Measurements from ENCODE around the gene GPR156. TPM values are rescaled to one million over a fixed set of nuclear protein-coding genes. Genes with fewer than 3 reads are reported as not detected.

GPR156 gene
- polyA plus RNA-seq, 2 of the 4 experiments (the other 2 are of a cell fraction), result 0.43 to 0.68 TPM

GRCh38 chr3:120196812-120197211 lies 88.2 kb downstream of the GPR156 start (continued):
- TF ChIP-seq MYC (IDR thresholded peaks at IDR 0.05; ENCODE audit: borderline replicate concordance, low read length), result no peak
- no peak for TF ChIP-seq TP53 (CRISPR knock-in tag; IDR thresholded peaks at IDR 0.05)

GRCh38 chr3:120196333-120196732 lies 88.7 kb downstream of the GPR156 start:
- POLR2A ChIA-PET, result interaction anchor here (1.1 to 2.8 kb wide), 3 partner anchors 101 to 102 kb away, joined by 3 to 13 read pairs (median 3); partner anchors contain the start of gene GSK3B
- H3K4me1 ChIP-seq, result 0 out of 3 replicates have a peak, but pooled peaks cover 2% of the 10 kb centered on the region
- no peak for ATAC-seq
- H3K27ac ChIP-seq, result no peak overlapping the region
- CTCF ChIA-PET, result interaction anchor here (1.4 kb wide), 1 partner anchor 13 kb away, joined by 3 read pairs; no protein-coding TSS in a partner anchor
- 85% methylated on average over 4 of the region's 4 CpGs for WGBS (ENCODE audit: missing lambda C conversion rate)
- TF ChIP-seq CEBPB (IDR thresholded peaks at IDR 0.05) (no peak), NPAS2 (CRISPR knock-in tag; IDR thresholded peaks at IDR 0.05; ENCODE audit: borderline replicate concordance) (no peak), TP53 (CRISPR knock-in tag; IDR thresholded peaks at IDR 0.05) (no peak), EHF (CRISPR knock-in tag; IDR thresholded peaks at IDR 0.05) (no peak), EHMT2 (IDR thresholded peaks at IDR 0.05; ENCODE audit: low read depth) (no peak), HES2 (IDR thresholded peaks at IDR 0.05) (no peak)
- H3K9me3 ChIP-seq, result no peaks in the 10 kb centered on the region
- no peak overlapping the region for H3K4me3 ChIP-seq
- no peak for DNase-seq (ENCODE audit: low read depth in 1 of 2, low spot score in 1 of 2)
- no peak overlapping the region for H3K4me2 ChIP-seq
- FAIRE-seq, result no peak

- POLR2A ChIA-PET, result interaction anchor here (1.3 kb wide), 1 partner anchor 98 kb away, joined by 4 read pairs; no protein-coding TSS in a partner anchor
- ATAC-seq (no peak), FAIRE-seq (no peak), DNase-seq (ENCODE audit: low read depth in 1 of 2, low spot score in 1 of 2) (no peak)
- CTCF ChIA-PET, result interaction anchor here (0.6 kb wide), 1 partner anchor 1340 kb away, joined by 3 read pairs; no protein-coding TSS in a partner anchor
- Histone ChIP-seq H3K4me2 (no peak overlapping the region), H3K4me1 (0 out of 3 replicates have a peak, but pooled peaks cover 2% of the 10 kb centered on the region), H3K4me3 (no peak overlapping the region), H3K9me3 (no peaks in the 10 kb centered on the region), H3K27ac (no peak overlapping the region)
- TF ChIP-seq JUNB (IDR thresholded peaks at IDR 0.05) (no peak), MYC (IDR thresholded peaks at IDR 0.05; ENCODE audit: borderline replicate concordance, low read length) (no peak), USF2 (IDR thresholded peaks at IDR 0.05) (no peak), EHF (CRISPR knock-in tag; IDR thresholded peaks at IDR 0.05) (no peak), GATA3 (IDR thresholded peaks at IDR 0.05; ENCODE audit: borderline replicate concordance) (no peak), HES2 (IDR thresholded peaks at IDR 0.05) (no peak), FOXS1 (CRISPR knock-in tag; IDR thresholded peaks at IDR 0.05) (no peak), ATOH8 (CRISPR knock-in tag; IDR thresholded peaks at IDR 0.05; ENCODE audit: low read depth) (no peak), PBX3 (IDR thresholded peaks at IDR 0.05) (no peak), EHMT2 (IDR thresholded peaks at IDR 0.05; ENCODE audit: low read depth) (no peak), SREBF2 (IDR thresholded peaks at IDR 0.05) (no peak), TP53 (CRISPR knock-in tag; IDR thresholded peaks at IDR 0.05) (no peak), ZSCAN20 (CRISPR knock-in tag; IDR thresholded peaks at IDR 0.05) (no peak), CEBPB (IDR thresholded peaks at IDR 0.05) (no peak), HOXB13 (CRISPR knock-in tag; IDR thresholded peaks at IDR 0.05; ENCODE audit: low read depth) (no peak), EP300 (IDR thresholded peaks at IDR 0.05) (no peak), PHF8 (IDR thresholded peaks at IDR 0.05; ENCODE audit: borderline replicate concordance, low read depth) (no peak)
Measured at GRCh38 chr3:120193554-120193953, 91.5 kb downstream of the GPR156 start.

Measured in A549 (cell line).